DMS79 (cell line): Measurements from ENCODE around the gene HDAC11.
"Not testable (repeated sequence)": the region's sequence is repeated elsewhere in the genome, so short reads cannot be mapped to it uniquely, and the experiment has no call there.

Source experiments
- DNase-seq: peaks from one replicate; lab custom pipeline; 2025; lab: John Stamatoyannopoulos, UW

The HDAC11 gene

GRCh38 chr3:13470894-13471574 is 9.1 kb upstream of the HDAC11 start:
- no peak for DNase-seq

- no peak for DNase-seq
These were observed 7.8 kb upstream of the HDAC11 start for GRCh38 chr3:13472286-13472685.

GRCh38 chr3:13473020-13473419 is 7.1 kb upstream of the HDAC11 start:
- DNase-seq: no peak

- DNase-seq: no peak
These were observed 6.1 kb upstream of the HDAC11 start for GRCh38 chr3:13474021-13474420.

GRCh38 chr3:13474776-13475303 is 5.3 kb upstream of the HDAC11 start:
- no peak for DNase-seq

GRCh38 chr3:13475871-13476590 is 4.1 kb upstream of the HDAC11 start:
- DNase-seq: no peak

GRCh38 chr3:13477943-13478342 is 2.2 kb upstream of the HDAC11 start:
- DNase-seq: no peak

GRCh38 chr3:13479332-13479581 is 849 bp upstream of the HDAC11 start:
- DNase-seq: no peak

- DNase-seq: no peak
These were observed 523 bp downstream of the HDAC11 start for GRCh38 chr3:13480340-13481318.

- no peak for DNase-seq
These were observed 2.1 kb downstream of the HDAC11 start for GRCh38 chr3:13482106-13482690.

- DNase-seq: no peak
These were observed 3.2 kb downstream of the HDAC11 start for GRCh38 chr3:13483286-13483685.

- DNase-seq: no peak
These were observed 4.0 kb downstream of the HDAC11 start for GRCh38 chr3:13483988-13484695.

GRCh38 chr3:13484851-13485590 is 4.9 kb downstream of the HDAC11 start:
- DNase-seq: peak; percentile 58

GRCh38 chr3:13485630-13486562 is 5.8 kb downstream of the HDAC11 start:
- not testable (repeated sequence) for DNase-seq

GRCh38 chr3:13487403-13487802 is 7.3 kb downstream of the HDAC11 start:
- DNase-seq: no peak

- no peak for DNase-seq
These were observed 11.3 kb downstream of the HDAC11 start for GRCh38 chr3:13491206-13491974.

GRCh38 chr3:13492048-13492447 is 11.9 kb downstream of the HDAC11 start:
- no peak for DNase-seq

GRCh38 chr3:13492976-13493866 is 13.1 kb downstream of the HDAC11 start:
- DNase-seq: no peak
